HCT116 (cell line): ENCODE data around the gene RAPGEFL1. TPM values are rescaled to one million over a fixed set of nuclear protein-coding genes. Genes with fewer than 3 reads are reported as not detected.

Source experiments
- ATAC-seq: fragments of 200-7000 bp; cut with Tn5 transposase; 2 replicates; pipeline ENCODE4 v1.9.1; 2020; ENCODE audit warnings: mild to moderate bottlenecking, moderate library complexity
- BruUV-seq: library from RNA; stranded (reverse); fragments of 400-500 nt; replicated peaks from 2 replicates; lab custom pipeline; 2021; lab: Mats Ljungman, UMichigan
- CTCF ChIA-PET: fragments of 300-600 bp; sonication (Branson Sonifier 250); formaldehyde crosslinking; loops from one replicate; lab custom pipeline; 2021; ENCODE audit warnings: antibody characterized with exemption; lab: Charles Lee
- POLR2A ChIA-PET: fragments of 300-600, 350-600 bp; sonication (Branson Sonifier 250); formaldehyde crosslinking; loops from one replicate; lab custom pipeline; 2021; ENCODE audit warnings: antibody characterized with exemption; lab: Charles Lee
- RAD21 ChIA-PET, 2 experiments: fragments of 300-600 bp; sonication (Branson Sonifier 250); formaldehyde crosslinking; loops; one replicate each; lab custom pipeline; 2023; ENCODE audit warnings: low total read pairs in 2 of 2; ENCODE audit not compliant: uncharacterized antibody in 2 of 2, unreplicated experiment in 2 of 2, low non-redundant PET in 1 of 2; lab: Charles Lee
- DNase-seq: peaks from one replicate; pipeline ENCODE4 v3.0.0-alpha.2; 2010; ENCODE audit warnings: low read depth, low spot score
- H2AFZ ChIP-seq: fragments of 200-600 bp; shearing (Covaris generic), sonication (generic); 2 replicates; pipeline ENCODE4 v1.6.1; 2017; ENCODE audit warnings: low read depth, mixed run types, mixed read lengths, antibody characterized with exemption, low read length; ENCODE audit not compliant: poor library complexity, severe bottlenecking
- H3K27ac ChIP-seq: 2 replicates; pipeline ENCODE4 v1.5.1; 2012; ENCODE audit warnings: low read depth, low read length
- H3K27me3 ChIP-seq: fragments of 200-600 bp; sonication (generic); 2 replicates; pipeline ENCODE4 v1.6.1; 2016; ENCODE audit warnings: mixed run types, low read length, mixed read lengths; ENCODE audit not compliant: insufficient read depth
- H3K36me3 ChIP-seq, 2 experiments: fragments of 200-500 bp in 1 of 2; fragments of 200-600 bp in 1 of 2; sonication (Bioruptor generic) in 1 of 2; sonication (generic) in 1 of 2; 2 replicates each; pipeline versions ENCODE4 v1.5.1 to v1.6.1; 2014 to 2016; ENCODE audit warnings: low read length in 2 of 2, inconsistent platforms in 1 of 2, mixed read lengths in 1 of 2, mixed run types in 1 of 2; ENCODE audit not compliant: insufficient read depth in 2 of 2, control insufficient read depth in 1 of 2
- H3K4me1 ChIP-seq, 2 experiments: fragments of 200-600 bp in 1 of 2; sonication (generic) in 1 of 2; 2 replicates each; pipeline versions ENCODE4 v1.5.1 to v1.6.1; 2012 to 2017; ENCODE audit warnings: low read length in 2 of 2, inconsistent platforms in 1 of 2, mild to moderate bottlenecking in 1 of 2, mixed read lengths in 1 of 2, mixed run types in 1 of 2, moderate library complexity in 1 of 2; ENCODE audit not compliant: insufficient read depth in 2 of 2, control insufficient read depth in 1 of 2
- H3K4me2 ChIP-seq: fragments of 200-600 bp; sonication (generic); 2 replicates; pipeline ENCODE4 v1.6.1; 2017; ENCODE audit warnings: mixed run types, low read length, mixed read lengths
- H3K4me3 ChIP-seq, 2 experiments: fragments of 200-600 bp in 1 of 2; sonication (generic) in 1 of 2; replicated peaks in 1 of 2; 2 replicates each; pipeline ENCODE4 v1.5.1; 2011 to 2016; ENCODE audit warnings: low read length in 2 of 2, control low read depth in 1 of 2, low read depth in 1 of 2, mild to moderate bottlenecking in 1 of 2, mixed read lengths in 1 of 2, mixed run types in 1 of 2
- H3K79me2 ChIP-seq: fragments of 200-600 bp; sonication (generic); 2 replicates; pipeline ENCODE4 v1.6.1; 2017; ENCODE audit warnings: mild to moderate bottlenecking, mixed run types, low read length, moderate library complexity, mixed read lengths; ENCODE audit not compliant: insufficient read depth
- H3K9ac ChIP-seq: fragments of 200-600 bp; sonication (generic); 2 replicates; pipeline ENCODE4 v1.6.1; 2016; ENCODE audit warnings: low read length, mixed read lengths
- H3K9me2 ChIP-seq: fragments of 200-600 bp; sonication (generic), shearing (Covaris generic); 2 replicates; pipeline ENCODE4 v1.6.1; 2017; ENCODE audit warnings: mixed run types, mild to moderate bottlenecking, moderate library complexity; ENCODE audit not compliant: insufficient read depth
- H3K9me3 ChIP-seq, 2 experiments: fragments of 200-500 bp in 1 of 2; fragments of 200-600 bp in 1 of 2; sonication (Bioruptor generic) in 1 of 2; sonication (generic) in 1 of 2; 2 replicates each; pipeline ENCODE4 v1.6.1; 2014 to 2017; ENCODE audit warnings: low read length in 2 of 2, mixed read lengths in 2 of 2, inconsistent platforms in 1 of 2, low read depth in 1 of 2, mild to moderate bottlenecking in 1 of 2, mixed run types in 1 of 2, moderate library complexity in 1 of 2; ENCODE audit not compliant: control insufficient read depth in 1 of 2, insufficient read depth in 1 of 2
- H4K20me1 ChIP-seq: fragments of 200-600 bp; sonication (generic), shearing (Covaris generic); 2 replicates; pipeline ENCODE4 v1.6.1; 2017; ENCODE audit warnings: mixed run types, mild to moderate bottlenecking, moderate library complexity; ENCODE audit not compliant: insufficient read depth
- CBX3 ChIP-seq: IDR thresholded peaks from 2 replicates; pipeline ENCODE4 v1.6.1; 2012; ENCODE audit warnings: low read depth
- ZNF274 ChIP-seq: fragments of 200-500 bp; sonication (Bioruptor generic); IDR thresholded peaks from 2 replicates; pipeline ENCODE4 v1.6.1; 2014; ENCODE audit warnings: mild to moderate bottlenecking, low read depth, low read length, inconsistent platforms
- intact Hi-C: fragments of 100-400 bp; cut with micrococcal nuclease; formaldehyde crosslinking; loops from 2 replicates; pipeline ENCODE4 v1.10.0; 2022
- total RNA-seq: library from RNA; stranded (reverse); gene quantifications from one replicate; pipeline ENCODE4 v1.2.1, GENCODE V29; 2021; ENCODE audit not compliant: unreplicated experiment
- TF ChIP-seq, protein P1 (sequence below): IDR thresholded peaks from 2 replicates; pipeline ENCODE4 v1.6.1; 2011; ENCODE audit warnings: mild to moderate bottlenecking, low read length, moderate library complexity; ENCODE audit not compliant: insufficient replicate concordance; ENCODE audit errors: extremely low read depth
- TF ChIP-seq, protein P2 (sequence below): IDR thresholded peaks from 2 replicates; pipeline ENCODE4 v1.6.1; 2012
- TF ChIP-seq, protein P3 (sequence below), 3 experiments: fragments of 200-600 bp in 1 of 3; sonication (generic) in 1 of 3; IDR thresholded peaks in 2 of 3; conservative IDR thresholded peaks in 1 of 3; 2 replicates each; pipeline ENCODE4 v1.5.1; 2012 to 2017; ENCODE audit warnings: low read depth in 2 of 3, low read length in 2 of 3, antibody characterized with exemption in 1 of 3, borderline replicate concordance in 1 of 3, control low read depth in 1 of 3, mild to moderate bottlenecking in 1 of 3, mixed read lengths in 1 of 3, mixed run types in 1 of 3, moderate library complexity in 1 of 3; ENCODE audit not compliant: insufficient read depth in 1 of 3
- TF ChIP-seq, protein P4 (sequence below): IDR thresholded peaks from 2 replicates; pipeline ENCODE4 v1.6.1; 2012; ENCODE audit warnings: low read depth

Gene RAPGEFL1
- total RNA-seq, 1 experiment from 2014 or later, result 9.7 TPM

DNA sequence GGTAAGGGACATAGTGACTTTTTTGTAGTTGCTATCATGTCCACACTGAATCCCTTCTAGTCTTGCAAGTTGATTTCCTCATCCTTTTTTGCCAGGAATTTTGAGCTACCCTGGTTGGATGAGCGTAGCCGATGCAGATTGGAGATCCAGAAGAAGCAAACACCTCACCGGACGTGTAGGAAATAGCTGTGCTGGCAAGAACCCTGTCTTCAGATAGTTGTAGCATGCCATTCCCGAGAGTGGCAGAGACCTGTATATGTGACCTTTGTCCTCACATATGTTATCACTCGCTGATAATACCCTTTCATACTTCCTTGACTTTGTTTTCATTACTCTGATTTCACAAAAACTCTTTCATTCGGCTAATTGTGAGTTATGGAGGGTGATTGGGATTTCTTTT is 43.1 kb upstream of the RAPGEFL1 start (continued):
- TF ChIP-seq, protein P1, sequence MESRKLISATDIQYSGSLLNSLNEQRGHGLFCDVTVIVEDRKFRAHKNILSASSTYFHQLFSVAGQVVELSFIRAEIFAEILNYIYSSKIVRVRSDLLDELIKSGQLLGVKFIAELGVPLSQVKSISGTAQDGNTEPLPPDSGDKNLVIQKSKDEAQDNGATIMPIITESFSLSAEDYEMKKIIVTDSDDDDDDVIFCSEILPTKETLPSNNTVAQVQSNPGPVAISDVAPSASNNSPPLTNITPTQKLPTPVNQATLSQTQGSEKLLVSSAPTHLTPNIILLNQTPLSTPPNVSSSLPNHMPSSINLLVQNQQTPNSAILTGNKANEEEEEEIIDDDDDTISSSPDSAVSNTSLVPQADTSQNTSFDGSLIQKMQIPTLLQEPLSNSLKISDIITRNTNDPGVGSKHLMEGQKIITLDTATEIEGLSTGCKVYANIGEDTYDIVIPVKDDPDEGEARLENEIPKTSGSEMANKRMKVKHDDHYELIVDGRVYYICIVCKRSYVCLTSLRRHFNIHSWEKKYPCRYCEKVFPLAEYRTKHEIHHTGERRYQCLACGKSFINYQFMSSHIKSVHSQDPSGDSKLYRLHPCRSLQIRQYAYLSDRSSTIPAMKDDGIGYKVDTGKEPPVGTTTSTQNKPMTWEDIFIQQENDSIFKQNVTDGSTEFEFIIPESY, result no peak
- no peak for TF ChIP-seq CBX3
- TF ChIP-seq, protein P2, sequence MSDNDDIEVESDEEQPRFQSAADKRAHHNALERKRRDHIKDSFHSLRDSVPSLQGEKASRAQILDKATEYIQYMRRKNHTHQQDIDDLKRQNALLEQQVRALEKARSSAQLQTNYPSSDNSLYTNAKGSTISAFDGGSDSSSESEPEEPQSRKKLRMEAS, result no peak
- TF ChIP-seq ZNF274, result no peak

DNA sequence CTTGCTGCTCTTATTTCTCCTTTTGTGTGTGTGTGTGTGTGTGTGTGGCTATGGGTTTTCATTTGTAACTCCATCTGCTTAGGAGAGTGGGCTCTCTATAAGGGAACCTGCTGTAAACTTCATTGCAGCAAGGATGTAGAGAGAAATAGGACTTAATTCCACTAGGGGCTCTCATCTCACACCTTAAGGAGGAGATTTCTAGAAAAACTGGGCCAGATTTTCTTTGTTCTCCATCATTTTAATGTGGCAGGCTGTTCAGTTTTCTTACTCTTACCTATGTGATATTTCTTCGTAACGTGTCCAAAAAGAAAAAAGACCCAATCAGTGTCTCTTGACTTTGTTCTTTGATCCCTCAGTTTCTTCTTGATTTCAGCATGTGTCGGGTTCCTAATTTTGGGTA is 41.5 kb upstream of the RAPGEFL1 start:
- Histone ChIP-seq H3K79me2 (peaks cover 36% of the 10 kb centered on the region), H2AFZ (no peak overlapping the region), H3K9me3 (no peaks in the 10 kb centered on the region), H3K9me2 (no peaks in the 10 kb centered on the region), H3K27ac (peak overlapping the region; percentile 6; the same call in 1 of the 2 replicates), H3K4me2 (no peak overlapping the region), H3K36me3 (peaks cover 32 to 37% of the 10 kb centered on the region in 2 experiments), H3K9ac (no peak overlapping the region), H4K20me1 (no peaks in the 10 kb centered on the region), H3K4me3 (no peak overlapping the region), H3K27me3 (no peaks in the 10 kb centered on the region), H3K4me1 (peaks cover 6 to 12% of the 10 kb centered on the region in 2 experiments; a peak in 3 of 4 replicates)
- DNase-seq, result no peak
- RAD21 ChIA-PET, result no interaction called here
- CTCF ChIA-PET, result no interaction called here
- intact Hi-C loops, result no loop called here
- POLR2A ChIA-PET, result no interaction called here
- no TSS peak for BruUV-seq
- TF ChIP-seq, protein P3, sequence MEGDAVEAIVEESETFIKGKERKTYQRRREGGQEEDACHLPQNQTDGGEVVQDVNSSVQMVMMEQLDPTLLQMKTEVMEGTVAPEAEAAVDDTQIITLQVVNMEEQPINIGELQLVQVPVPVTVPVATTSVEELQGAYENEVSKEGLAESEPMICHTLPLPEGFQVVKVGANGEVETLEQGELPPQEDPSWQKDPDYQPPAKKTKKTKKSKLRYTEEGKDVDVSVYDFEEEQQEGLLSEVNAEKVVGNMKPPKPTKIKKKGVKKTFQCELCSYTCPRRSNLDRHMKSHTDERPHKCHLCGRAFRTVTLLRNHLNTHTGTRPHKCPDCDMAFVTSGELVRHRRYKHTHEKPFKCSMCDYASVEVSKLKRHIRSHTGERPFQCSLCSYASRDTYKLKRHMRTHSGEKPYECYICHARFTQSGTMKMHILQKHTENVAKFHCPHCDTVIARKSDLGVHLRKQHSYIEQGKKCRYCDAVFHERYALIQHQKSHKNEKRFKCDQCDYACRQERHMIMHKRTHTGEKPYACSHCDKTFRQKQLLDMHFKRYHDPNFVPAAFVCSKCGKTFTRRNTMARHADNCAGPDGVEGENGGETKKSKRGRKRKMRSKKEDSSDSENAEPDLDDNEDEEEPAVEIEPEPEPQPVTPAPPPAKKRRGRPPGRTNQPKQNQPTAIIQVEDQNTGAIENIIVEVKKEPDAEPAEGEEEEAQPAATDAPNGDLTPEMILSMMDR (IDR thresholded peaks at IDR 0.05 in 2 of 3, conservative IDR thresholded peaks at IDR 0.05 in 1 of 3; ENCODE audit: borderline replicate concordance in 1 of 3, insufficient read depth in 1 of 3, low read depth in 2 of 3, low read length in 2 of 3), result peak in 1 of 3 experiments; percentile 16; a peak in 1 of 6 replicates
- TF ChIP-seq, protein P4, sequence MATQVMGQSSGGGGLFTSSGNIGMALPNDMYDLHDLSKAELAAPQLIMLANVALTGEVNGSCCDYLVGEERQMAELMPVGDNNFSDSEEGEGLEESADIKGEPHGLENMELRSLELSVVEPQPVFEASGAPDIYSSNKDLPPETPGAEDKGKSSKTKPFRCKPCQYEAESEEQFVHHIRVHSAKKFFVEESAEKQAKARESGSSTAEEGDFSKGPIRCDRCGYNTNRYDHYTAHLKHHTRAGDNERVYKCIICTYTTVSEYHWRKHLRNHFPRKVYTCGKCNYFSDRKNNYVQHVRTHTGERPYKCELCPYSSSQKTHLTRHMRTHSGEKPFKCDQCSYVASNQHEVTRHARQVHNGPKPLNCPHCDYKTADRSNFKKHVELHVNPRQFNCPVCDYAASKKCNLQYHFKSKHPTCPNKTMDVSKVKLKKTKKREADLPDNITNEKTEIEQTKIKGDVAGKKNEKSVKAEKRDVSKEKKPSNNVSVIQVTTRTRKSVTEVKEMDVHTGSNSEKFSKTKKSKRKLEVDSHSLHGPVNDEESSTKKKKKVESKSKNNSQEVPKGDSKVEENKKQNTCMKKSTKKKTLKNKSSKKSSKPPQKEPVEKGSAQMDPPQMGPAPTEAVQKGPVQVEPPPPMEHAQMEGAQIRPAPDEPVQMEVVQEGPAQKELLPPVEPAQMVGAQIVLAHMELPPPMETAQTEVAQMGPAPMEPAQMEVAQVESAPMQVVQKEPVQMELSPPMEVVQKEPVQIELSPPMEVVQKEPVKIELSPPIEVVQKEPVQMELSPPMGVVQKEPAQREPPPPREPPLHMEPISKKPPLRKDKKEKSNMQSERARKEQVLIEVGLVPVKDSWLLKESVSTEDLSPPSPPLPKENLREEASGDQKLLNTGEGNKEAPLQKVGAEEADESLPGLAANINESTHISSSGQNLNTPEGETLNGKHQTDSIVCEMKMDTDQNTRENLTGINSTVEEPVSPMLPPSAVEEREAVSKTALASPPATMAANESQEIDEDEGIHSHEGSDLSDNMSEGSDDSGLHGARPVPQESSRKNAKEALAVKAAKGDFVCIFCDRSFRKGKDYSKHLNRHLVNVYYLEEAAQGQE, result no peak
- no peak for ATAC-seq
